Thymus (tissue), 11 donors: ENCODE results near the gene EMP3. TPM values are rescaled to one million over a fixed set of nuclear protein-coding genes. Genes with fewer than 3 reads are reported as not detected.

ENCODE experiments used
- DNase-seq, 9 donors: peaks; one replicate each; pipeline ENCODE4 v3.0.0-alpha.2; 2013; ENCODE audit warnings: low spot score in 9 of 9, low read depth in 6 of 9, missing footprints in 1 of 9
- H3K27ac ChIP-seq, 2 donors: one replicate each; pipeline ENCODE4 v1.5.1; 2013; ENCODE audit warnings: control low read depth in 1 of 2, low read depth in 1 of 2, low read length in 1 of 2, mild to moderate bottlenecking in 1 of 2, moderate library complexity in 1 of 2
- H3K27me3 ChIP-seq, 2 donors: one replicate each; pipeline ENCODE4 v1.5.1; 2013; ENCODE audit warnings: low read length in 1 of 2; ENCODE audit not compliant: control insufficient read depth in 2 of 2, insufficient read depth in 1 of 2
- H3K36me3 ChIP-seq, 2 donors: one replicate each; pipeline ENCODE4 v1.5.1; 2013; ENCODE audit warnings: low read length in 1 of 2, mild to moderate bottlenecking in 1 of 2, moderate library complexity in 1 of 2; ENCODE audit not compliant: control insufficient read depth in 2 of 2, insufficient read depth in 2 of 2
- H3K4me1 ChIP-seq, 2 donors: one replicate each; pipeline ENCODE4 v1.5.1; 2013; ENCODE audit warnings: low read length in 2 of 2; ENCODE audit not compliant: control insufficient read depth in 2 of 2, insufficient read depth in 2 of 2
- H3K4me3 ChIP-seq, 2 donors: one replicate each; pipeline ENCODE4 v1.5.1; 2013; ENCODE audit warnings: low read length in 2 of 2, control low read depth in 1 of 2, mild to moderate bottlenecking in 1 of 2
- H3K9me3 ChIP-seq, 2 donors: one replicate each; pipeline ENCODE4 v1.5.1; 2013; ENCODE audit warnings: low read length in 1 of 2, mild to moderate bottlenecking in 1 of 2; ENCODE audit not compliant: control insufficient read depth in 2 of 2, insufficient read depth in 1 of 2
- WGBS: extraction: QIAGEN DNeasy Blood & Tissue Kit; methylation state at CpG from one replicate; pipeline ENCODE4 v1.1.7; 2013; 5-methylcytosine and 5-hydroxymethylcytosine counted together
- polyA plus RNA-seq: library from polyadenylated mRNA; stranded (reverse); fragments of 200-250 nt; gene quantifications from one replicate; pipeline ENCODE4 v1.2.3, GENCODE V29; 2013
- total RNA-seq: library from RNA; stranded (reverse); fragments of 120-200 nt; gene quantifications from one replicate; pipeline ENCODE4 v1.2.4, GENCODE V29; 2013
- donor health status: healthy.

EMP3 gene
- total and polyA plus RNA-seq, 2 donors = 41.2 to 94.3 TPM

DNA sequence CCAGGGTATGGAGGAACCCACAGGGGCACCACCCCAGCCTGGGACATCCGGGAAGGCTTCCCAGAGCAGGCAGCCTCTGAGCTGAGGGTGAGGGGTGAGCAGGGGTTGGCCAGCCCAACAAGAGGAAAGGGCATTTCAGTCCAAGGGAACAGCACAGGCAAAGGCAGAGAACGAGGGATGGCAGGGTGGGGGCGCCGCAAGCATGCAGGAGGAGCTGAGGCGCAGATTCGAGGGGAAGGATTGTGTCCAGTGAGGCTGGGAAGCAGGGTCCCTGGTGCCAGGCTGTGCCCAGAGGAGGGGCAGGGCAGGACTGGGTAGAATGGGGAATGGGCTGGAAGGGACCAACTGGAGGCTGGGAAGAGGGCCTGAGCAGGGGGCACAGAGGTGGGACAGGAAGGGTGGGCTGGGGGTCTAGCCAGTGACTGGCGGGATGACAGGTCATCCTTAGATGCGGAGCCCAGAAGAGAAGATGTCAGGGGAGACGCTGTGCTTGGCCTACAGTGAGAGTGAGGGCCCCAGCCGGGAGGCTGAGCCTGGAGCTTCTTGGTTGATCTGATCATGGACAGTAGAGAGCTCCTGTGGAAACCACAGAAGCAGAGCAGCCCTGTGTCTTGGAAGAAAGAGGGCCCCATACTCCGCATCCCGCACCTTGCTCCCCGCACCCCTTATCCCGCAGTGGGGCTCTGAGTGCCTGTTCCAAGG, 13.6 kb downstream of the EMP3 start:
- Histone ChIP-seq H3K9me3 (no peaks in the 10 kb centered on the region), H3K4me3 (no peak overlapping the region), H3K27me3 (no peaks in the 10 kb centered on the region), H3K27ac (no peak overlapping the region), H3K36me3 (peaks cover 3 to 28% of the 10 kb centered on the region in 2 donors), H3K4me1 (peaks cover 4 to 8% of the 10 kb centered on the region in 2 donors)
- whole genome bisulfite sequencing = over 99% methylated on average over 14 of the region's 14 CpGs
- no peak for DNase-seq

DNA sequence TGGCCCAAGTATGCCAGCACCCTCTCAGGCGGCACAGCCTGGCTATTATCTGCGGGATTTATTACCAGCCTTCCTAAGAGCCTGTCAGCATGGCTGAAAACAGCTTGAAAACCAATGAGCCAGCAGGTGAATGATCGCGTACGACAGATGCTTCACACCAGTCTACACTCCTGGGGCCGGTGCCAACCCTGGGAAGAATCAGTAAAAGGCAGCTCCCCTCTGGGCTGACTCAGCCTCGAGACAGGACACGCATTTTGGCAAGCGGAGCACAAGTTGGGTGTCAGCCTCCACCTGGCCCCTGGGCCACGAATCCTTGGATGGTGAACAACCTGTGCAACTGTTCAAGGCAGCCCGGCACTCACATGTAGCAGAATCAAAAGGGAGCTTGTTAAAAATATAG, 15.6 kb downstream of the EMP3 start:
- Histone ChIP-seq H3K27me3 (no peaks in the 10 kb centered on the region), H3K4me3 (no peak overlapping the region), H3K9me3 (no peaks in the 10 kb centered on the region), H3K4me1 (no peaks in the 10 kb centered on the region), H3K36me3 (peaks cover 3 to 35% of the 10 kb centered on the region in 2 donors), H3K27ac (no peak overlapping the region)
- DNase-seq = no peak
- WGBS = 93% methylated on average over 11 of the region's 11 CpGs

- no peaks in the 10 kb centered on the region for H3K27me3 ChIP-seq
- no peak overlapping the region for H3K27ac ChIP-seq
- DNase-seq = no peak
- no peaks in the 10 kb centered on the region for H3K9me3 ChIP-seq
- WGBS = 98% methylated on average over 10 of the region's 10 CpGs
- peaks cover 3 to 35% of the 10 kb centered on the region in 2 donors for H3K36me3 ChIP-seq
- no peaks in the 10 kb centered on the region for H3K4me1 ChIP-seq
- no peak overlapping the region for H3K4me3 ChIP-seq
These were observed 16.4 kb downstream of the EMP3 start for GRCh38 chr19:48341515-48342413.

GRCh38 chr19:48342414-48342738, 17.0 kb downstream of the EMP3 start:
- no peak for DNase-seq
- Histone ChIP-seq H3K9me3 (no peaks in the 10 kb centered on the region), H3K27me3 (no peaks in the 10 kb centered on the region), H3K4me1 (no peaks in the 10 kb centered on the region), H3K36me3 (peaks cover 3 to 41% of the 10 kb centered on the region in 2 donors), H3K27ac (no peak overlapping the region), H3K4me3 (no peak overlapping the region)
- WGBS = 97% methylated on average over 20 of the region's 20 CpGs

GRCh38 chr19:48342841-48343540, 17.6 kb downstream of the EMP3 start:
- DNase-seq = no peak
- H3K4me3 ChIP-seq = no peak overlapping the region
- peaks cover 3 to 46% of the 10 kb centered on the region in 2 donors for H3K36me3 ChIP-seq
- H3K4me1 ChIP-seq = no peaks in the 10 kb centered on the region
- H3K27ac ChIP-seq = no peak overlapping the region
- 98% methylated on average over 23 of the region's 23 CpGs for WGBS
- H3K9me3 ChIP-seq = no peaks in the 10 kb centered on the region
- no peaks in the 10 kb centered on the region for H3K27me3 ChIP-seq

GRCh38 chr19:48344892-48345291, 19.5 kb downstream of the EMP3 start:
- no peaks in the 10 kb centered on the region for H3K4me1 ChIP-seq
- no peaks in the 10 kb centered on the region for H3K27me3 ChIP-seq
- H3K4me3 ChIP-seq = no peak overlapping the region
- no peak overlapping the region for H3K27ac ChIP-seq
- WGBS = 98% methylated on average over 6 of the region's 6 CpGs
- no peak for DNase-seq
- H3K9me3 ChIP-seq = no peaks in the 10 kb centered on the region
- peaks cover 3 to 43% of the 10 kb centered on the region in 2 donors for H3K36me3 ChIP-seq

DNA sequence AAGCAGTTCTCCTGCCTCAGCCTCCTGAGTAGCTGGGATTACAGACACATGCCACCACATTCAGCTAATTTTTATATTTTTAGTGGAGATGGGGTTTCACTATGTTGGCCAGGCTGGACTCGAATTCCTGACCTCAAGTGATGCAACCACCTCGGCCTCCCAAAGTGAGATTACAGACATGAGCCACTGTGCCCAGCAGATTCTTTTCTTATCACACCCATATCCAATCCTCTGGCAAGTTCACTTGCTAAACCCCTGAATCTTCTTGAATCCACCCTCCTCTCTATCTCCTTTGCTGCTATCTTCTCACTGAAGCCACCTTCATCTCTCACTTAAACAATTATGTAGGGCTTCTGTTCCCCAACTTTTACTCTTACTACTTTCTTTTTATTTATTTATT, 20.8 kb downstream of the EMP3 start:
- no peaks in the 10 kb centered on the region for H3K27me3 ChIP-seq
- H3K36me3 ChIP-seq = peaks cover 3 to 38% of the 10 kb centered on the region in 2 donors
- H3K4me3 ChIP-seq = no peak overlapping the region
- WGBS = 100% methylated on average over 2 of the region's 2 CpGs
- no peak overlapping the region for H3K27ac ChIP-seq
- H3K4me1 ChIP-seq = no peaks in the 10 kb centered on the region
- no peaks in the 10 kb centered on the region for H3K9me3 ChIP-seq
- no peak for DNase-seq

- Histone ChIP-seq H3K4me1 (no peaks in the 10 kb centered on the region), H3K9me3 (peaks cover 0 to 5% of the 10 kb centered on the region in 2 donors), H3K4me3 (no peak overlapping the region), H3K27ac (no peak overlapping the region), H3K36me3 (peaks cover 0 to 24% of the 10 kb centered on the region in 2 donors), H3K27me3 (no peaks in the 10 kb centered on the region)
- no peak for DNase-seq
- 95% methylated on average over 5 of the region's 5 CpGs for WGBS
These were observed 22.7 kb downstream of the EMP3 start for GRCh38 chr19:48348045-48348444.

DNA sequence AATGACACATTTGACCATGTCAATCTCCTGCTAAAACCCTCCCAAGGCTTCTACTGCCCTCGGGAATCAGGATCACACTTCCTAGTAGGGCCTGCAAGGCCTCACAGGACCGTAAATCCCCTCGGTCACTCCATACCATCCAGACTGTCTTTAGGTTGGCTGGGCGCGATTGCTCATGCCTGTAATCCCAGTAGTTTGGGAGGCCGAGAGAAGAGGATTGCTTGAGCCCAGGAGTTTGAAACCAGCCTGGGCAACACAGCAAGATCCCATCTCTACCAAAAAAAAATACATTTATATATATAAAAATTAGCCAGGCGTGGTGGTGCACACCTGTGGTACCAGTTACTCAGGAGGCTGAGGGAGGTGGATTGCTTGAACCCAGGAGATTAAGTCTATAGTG, 23.4 kb downstream of the EMP3 start:
- Histone ChIP-seq H3K4me3 (no peak overlapping the region), H3K27ac (no peak overlapping the region), H3K4me1 (no peaks in the 10 kb centered on the region), H3K9me3 (peaks cover 0 to 5% of the 10 kb centered on the region in 2 donors), H3K27me3 (no peaks in the 10 kb centered on the region), H3K36me3 (peaks cover 0 to 23% of the 10 kb centered on the region in 2 donors)
- WGBS = 97% methylated on average over 7 of the region's 7 CpGs
- no peak for DNase-seq
